Fibroblast of pulmonary artery (primary cell): Measurements from ENCODE around the gene SOX18.

Experiments used
- DNase-seq: peaks from one replicate; pipeline ENCODE4 v3.0.0-alpha.2; 2010; ENCODE audit warnings: low read depth
- H3K4me3 ChIP-seq: replicated peaks from 2 replicates; pipeline ENCODE4 v1.5.1; 2011; ENCODE audit warnings: low read depth, mild to moderate bottlenecking, control low read depth, low read length, moderate library complexity
- TF ChIP-seq, protein P1 (sequence below): IDR thresholded peaks from 2 replicates; pipeline ENCODE4 v1.5.1; 2011; ENCODE audit warnings: mild to moderate bottlenecking, control low read depth, low read length, inconsistent platforms; ENCODE audit errors: missing control alignments

Gene SOX18

DNA sequence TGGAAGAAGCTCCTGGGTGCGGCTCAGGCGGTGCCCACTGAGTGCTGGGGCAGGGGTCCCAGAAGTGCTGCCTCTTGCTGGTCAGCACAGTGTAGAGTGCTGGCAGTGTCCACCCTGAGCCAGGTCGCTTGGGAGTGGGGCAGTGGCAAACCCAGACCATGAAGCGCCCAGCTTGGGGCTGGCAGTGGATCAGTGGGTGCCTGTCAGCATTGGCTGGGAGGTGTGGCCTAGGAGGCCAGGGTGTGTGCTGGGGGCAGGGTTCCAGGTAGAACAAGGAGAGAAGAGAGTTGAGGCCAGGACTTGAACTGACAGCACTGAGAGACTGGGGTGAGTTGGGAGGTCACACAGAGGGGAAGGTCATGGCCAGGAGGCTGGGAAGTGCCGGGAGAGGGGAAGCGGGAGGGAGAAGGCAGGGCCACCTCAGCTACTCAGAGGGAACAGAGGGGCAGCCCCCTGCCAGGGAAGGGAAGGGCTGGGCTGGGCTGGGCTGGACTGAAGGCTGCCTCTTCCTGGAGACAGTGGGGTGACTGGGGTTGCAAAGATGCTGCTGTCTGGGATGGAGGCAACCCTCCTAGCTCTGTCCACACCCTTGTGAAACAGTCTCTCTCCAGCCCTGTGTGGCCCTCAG is 17.7 kb upstream of the SOX18 start:
- TF ChIP-seq, protein P1, sequence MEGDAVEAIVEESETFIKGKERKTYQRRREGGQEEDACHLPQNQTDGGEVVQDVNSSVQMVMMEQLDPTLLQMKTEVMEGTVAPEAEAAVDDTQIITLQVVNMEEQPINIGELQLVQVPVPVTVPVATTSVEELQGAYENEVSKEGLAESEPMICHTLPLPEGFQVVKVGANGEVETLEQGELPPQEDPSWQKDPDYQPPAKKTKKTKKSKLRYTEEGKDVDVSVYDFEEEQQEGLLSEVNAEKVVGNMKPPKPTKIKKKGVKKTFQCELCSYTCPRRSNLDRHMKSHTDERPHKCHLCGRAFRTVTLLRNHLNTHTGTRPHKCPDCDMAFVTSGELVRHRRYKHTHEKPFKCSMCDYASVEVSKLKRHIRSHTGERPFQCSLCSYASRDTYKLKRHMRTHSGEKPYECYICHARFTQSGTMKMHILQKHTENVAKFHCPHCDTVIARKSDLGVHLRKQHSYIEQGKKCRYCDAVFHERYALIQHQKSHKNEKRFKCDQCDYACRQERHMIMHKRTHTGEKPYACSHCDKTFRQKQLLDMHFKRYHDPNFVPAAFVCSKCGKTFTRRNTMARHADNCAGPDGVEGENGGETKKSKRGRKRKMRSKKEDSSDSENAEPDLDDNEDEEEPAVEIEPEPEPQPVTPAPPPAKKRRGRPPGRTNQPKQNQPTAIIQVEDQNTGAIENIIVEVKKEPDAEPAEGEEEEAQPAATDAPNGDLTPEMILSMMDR = no peak
- H3K4me3 ChIP-seq = no peak overlapping the region
- DNase-seq = no peak

DNA sequence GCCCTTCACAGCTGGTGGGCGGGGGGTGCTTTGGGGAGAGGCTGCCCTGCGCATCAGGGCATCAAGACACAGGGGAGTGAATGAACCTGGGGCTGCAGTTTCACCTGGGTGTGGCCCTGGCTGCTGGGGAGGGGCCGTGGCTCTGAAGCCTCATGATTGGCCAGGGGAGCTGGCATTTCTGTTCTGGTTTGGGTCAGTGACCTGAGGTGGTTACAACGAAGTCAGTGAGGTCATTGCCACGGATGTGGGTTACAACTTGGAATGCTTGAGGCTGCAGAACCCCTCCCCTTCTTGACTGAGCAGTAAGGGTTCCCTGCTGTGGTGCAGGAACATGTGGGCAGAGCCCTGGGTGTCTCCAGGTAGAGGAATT is 16.5 kb upstream of the SOX18 start:
- TF ChIP-seq, protein P1 = no peak
- no peak overlapping the region for H3K4me3 ChIP-seq
- peak; percentile 58 for DNase-seq

DNA sequence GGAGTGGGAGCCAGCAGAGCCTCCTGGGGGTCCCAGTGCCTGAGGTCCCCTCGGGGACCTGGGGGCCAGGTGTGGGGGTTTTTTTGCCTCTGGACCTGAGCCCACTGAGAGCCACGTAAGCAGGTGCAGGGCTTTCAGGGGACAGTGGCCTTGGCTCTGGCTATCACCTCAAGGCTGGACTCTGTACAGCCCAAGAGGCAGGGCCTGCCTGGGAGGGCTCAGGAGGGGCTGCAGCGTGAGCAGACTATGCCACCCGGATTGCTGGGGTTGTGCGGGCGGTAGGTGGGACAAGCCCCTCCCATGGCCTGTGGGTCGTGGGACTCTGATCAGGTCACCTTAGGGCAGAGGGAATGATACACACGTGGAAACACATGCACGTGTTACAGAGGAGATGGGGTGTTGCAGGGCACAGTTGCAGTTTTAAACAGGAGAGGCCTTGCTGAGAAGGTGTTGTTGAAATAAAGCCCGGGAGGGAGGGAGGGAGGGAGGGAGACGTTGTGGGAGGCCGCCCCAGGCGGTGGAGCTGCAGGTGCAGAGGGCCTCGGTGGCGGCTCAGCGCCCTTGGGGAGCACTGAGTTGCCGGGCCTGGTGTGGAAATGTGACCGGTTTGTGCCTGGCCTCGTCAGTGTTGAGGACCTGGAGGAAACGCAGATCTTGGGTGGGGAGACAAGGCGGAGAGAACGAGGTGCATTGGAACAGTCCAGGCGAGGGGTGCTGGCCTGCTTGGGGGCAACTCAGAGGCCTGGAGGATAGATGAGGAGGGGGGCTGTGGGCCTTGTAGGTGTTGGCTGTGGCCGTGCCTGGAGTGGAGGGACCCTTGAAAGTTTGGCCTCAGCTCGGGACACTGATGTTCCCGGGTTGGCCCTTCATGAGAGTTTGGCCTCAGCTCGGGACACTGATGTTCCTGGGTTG is 15.9 kb upstream of the SOX18 start:
- TF ChIP-seq, protein P1 = no peak
- no peak for DNase-seq
- H3K4me3 ChIP-seq = no peak overlapping the region

DNA sequence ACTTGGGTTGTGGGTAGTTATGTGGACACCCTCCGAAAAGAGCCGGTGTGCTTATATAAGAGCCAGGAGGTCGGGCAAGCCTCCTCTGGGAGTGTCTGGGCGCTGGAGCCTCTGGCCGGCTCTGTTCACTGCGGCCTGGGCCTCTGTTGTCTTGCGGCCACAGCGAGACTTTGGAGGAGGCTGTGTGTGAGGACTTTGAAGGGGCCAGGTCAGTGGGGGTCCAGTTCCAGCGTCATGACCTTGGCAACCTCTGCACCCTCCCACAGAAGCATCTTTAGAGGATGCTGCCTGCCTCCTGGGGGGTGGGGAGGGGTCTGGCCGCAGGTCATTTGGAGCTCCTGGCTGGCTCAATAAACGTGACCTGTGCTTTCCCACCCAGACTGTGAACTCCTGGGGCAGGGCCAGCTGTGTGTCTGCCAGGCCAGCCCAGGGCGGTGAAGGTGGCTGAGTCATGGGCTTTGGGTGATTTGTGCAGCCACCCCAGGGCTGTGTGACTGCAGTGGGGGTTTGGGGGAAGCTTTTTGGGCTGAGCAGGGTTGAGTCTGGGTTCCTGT is 14.8 kb upstream of the SOX18 start:
- H3K4me3 ChIP-seq = peak overlapping the region; percentile 87
- TF ChIP-seq, protein P1 = no peak
- no peak for DNase-seq

DNA sequence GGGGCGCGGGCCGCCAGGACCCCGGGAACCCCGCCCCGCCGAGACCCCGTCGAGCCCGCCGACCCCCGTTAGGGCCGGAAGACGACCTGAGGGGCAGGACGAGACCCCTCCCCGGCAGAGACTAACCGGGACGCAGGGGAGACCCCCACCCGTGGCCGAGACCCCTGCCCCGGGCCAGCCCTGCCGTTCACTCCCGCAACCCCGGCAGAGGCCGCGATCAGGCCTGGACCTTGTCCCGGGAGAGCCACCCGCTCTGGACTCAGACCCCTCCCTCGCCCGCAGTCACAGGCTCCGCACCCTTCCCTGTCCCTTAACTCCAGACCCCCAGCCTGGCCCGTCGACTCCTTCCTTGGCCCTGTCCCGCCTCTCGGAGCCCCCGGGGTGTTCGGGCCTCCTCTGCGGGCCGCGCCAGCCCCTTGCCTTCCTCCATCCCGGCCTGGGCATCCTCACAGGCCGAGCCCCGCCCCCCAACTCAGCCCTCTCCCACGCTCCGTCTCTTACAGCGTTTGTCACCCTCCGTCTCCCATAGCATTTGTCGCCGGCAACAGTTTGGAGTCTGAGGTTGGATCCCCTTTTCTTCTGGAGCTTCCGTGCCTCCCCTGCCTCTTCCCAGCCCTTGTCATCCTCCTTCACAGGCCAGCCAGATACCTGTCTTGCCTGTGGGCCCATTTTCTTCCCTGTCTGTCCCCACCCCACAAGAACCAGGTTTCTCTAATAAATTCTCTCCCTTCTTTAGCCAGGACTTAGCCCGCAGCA is 14.1 kb upstream of the SOX18 start:
- TF ChIP-seq, protein P1 = no peak

DNA sequence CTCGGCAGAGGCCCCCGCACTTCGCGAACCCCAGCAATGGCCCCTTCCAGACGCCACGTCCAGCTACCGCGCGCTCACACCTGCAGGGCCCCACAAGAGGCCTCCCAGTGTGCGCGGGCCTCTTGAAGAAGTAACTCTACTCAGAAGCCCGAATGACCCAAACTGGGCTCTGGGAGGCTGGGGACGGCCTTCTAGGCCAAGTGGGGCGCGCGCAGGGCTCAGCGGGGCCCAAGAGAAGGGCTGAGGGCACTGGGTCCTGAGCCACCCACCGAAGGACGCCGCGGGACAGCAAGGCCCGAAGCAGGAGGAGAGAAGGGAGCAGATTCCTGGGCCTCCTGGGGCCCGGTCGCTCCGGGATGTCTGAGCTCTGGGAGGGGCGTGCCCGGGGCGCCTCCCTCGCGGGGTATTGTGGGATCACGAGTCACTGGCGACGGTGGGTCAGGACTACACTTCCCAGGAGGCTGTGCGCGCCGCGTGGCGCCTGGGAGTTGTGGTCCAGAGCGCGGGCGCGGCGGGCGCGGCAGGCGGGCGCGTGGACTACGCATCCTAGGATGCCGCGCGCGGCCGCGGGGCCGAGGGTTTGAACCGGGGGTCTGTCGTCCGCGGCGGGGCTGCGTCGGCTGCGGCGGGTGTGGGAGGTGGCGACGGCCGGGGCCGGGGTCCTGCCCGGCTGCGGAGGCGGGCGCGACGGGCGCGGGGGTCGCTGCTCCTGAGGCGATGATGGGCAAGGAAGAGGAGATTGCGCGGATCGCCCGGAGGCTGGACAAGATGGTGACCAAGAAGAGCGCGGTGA is 13.4 kb upstream of the SOX18 start, which contains the start of gene TCEA2:
TSS of gene TCEA2 (plus strand) at position 603 of the 793 bp plus-strand sequence. CDS start at position 718, 115 bp downstream.
- peak; percentile 96 for DNase-seq
- TF ChIP-seq, protein P1 = no peak
- H3K4me3 ChIP-seq = peak within 1 kb of the TSS; percentile 87

More for the DNA sequence above, 14.1 kb upstream of the SOX18 start:
- peak overlapping the region; percentile 87 for H3K4me3 ChIP-seq
- DNase-seq = no peak
